NK-92 (cell line): ENCODE results near the gene SLC13A3.

Experiments used
- DNase-seq: peaks from one replicate; lab custom pipeline; 2025; ENCODE audit not compliant: unreplicated experiment; lab: John Stamatoyannopoulos, UW

Gene SLC13A3

DNA sequence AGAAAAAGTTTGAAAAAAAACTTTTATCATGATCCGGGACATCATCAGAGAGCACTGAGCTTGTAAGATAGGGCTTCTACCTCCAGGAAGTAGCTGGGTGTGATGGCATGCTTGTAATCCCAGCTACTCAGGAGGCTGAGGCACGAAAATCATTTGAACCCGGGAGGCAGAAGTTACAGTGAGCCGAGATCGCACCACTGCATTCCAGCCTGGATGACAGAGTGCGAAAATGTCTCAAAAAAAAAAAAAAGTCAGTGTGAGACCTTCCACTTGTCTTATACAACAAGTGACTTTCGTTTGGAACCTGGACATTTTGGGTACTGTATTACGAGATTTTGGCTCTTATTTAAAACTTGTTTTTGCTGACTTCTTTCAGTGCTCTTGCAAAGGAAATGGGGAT lies 5.9 kb upstream of the SLC13A3 start:
- DNase-seq, result no peak

DNA sequence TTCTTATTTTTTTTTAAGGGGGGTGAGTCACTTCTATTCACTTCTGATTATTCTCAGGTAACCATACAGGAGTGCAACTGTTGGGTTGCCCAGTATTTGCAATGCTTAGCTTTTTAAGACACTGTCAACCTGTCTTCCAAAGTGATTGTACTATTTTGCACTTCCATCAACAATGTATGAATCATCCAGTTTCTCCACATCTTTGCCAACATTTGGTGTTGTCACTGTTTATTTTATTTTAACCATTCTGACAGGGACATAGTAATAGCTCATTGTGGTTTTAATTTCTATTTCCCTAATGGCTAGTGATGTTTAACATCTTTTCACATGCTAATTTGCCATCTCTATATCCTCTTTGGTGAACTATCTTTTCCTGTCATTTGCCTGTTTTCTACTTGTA lies 1.4 kb upstream of the SLC13A3 start:
- no peak for DNase-seq

DNA sequence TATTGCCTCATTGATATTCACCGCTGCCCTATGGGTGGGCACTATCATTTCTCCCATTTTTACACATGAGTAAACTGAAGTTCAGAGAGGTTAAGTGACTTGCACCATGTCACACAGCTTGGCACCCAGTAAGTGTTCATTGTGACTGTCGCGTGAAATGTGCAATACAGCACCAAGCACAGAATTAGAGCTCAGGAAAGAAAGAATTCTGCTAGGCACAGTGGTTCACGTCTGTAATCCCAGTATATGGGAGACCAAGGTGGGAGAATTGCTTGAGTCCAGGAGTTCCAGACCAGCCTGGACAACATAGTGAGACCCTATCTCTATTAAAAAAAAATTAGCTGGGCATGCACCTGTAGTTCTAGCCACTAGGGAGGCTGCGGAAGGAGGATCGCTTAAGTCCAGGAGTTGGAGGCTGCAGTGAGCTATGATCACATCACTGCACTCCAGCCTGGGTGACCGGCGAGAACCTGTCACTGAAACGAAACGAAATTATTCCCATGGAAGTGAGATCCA lies 626 bp downstream of the SLC13A3 start:
- DNase-seq, result no peak

DNA sequence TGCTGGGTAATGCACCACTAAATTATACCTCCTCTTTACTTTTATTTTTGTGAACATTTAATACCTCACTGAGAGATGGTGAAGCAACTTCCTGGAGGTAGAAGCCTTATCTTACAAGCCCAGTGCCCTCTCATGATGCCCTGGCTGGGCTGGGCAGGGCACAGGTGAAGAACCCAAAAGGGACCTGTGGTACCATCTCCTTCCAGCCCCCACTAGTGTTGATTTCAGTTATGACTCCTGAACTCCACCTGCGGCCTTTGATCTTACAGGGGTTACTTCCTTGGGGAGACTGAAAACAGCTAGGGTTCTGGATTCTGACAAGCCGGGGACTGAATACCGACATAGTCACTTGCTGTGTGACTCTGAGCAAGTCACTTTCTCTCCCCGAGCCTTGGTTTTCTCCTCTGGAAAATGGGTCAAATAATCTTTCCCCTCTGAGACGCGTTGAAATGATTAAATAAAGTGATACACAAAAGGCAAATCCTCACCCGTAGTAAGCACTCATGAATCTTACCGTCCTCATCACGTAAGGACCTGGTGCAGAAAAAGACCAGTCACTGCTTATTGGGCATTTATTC lies 1.2 kb downstream of the SLC13A3 start:
- no peak for DNase-seq

DNA sequence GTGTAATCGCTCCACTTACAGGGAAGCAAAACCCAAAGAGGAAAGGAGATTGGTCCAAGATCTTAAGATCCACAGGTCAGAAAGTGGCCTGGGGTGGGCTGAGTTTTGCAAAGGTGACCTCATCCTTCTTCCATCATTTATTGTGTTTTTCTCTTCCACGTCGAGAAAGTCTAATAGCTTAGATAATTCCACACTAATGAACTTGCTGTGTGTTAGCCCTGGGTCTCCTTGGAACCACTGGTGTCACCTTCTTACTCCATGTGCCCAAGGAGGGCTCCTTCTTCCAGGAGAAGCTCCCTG lies 1.7 kb downstream of the SLC13A3 start:
- DNase-seq, result no peak

DNA sequence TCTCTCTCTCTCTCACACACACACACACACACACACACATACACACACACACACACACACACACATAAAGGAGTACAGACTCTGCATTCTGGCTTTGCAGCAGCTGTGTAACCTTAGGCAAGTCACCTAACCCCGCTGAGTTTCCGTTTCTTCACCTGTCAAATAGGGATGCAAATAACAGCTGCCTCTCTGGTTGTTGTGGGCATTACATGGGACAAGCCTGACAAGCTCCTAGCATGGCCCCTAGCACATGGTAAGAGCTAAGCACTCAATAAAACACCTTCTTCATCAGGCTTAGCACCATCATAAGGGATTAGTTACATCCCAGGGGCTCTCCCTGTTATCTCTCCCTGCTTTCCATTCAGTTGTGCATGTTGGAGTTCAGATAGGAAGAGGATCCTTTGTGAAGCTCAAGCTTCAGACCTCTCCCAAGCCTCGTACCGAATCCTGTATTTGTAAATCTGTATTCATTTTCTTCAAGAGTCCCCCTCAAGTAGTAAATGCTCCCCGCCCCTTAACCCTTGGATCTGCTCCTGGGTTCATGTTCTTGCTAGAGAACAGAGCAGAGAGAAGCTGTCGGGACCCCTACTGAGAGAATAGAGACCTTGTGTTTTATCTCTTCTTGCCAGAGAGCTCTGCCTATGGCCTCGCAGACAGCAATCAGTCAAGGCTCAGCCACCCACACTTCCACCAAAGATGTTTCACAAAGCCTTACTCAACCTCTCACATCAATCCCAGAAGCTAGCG lies 2.2 kb downstream of the SLC13A3 start:
- no peak for DNase-seq

DNA sequence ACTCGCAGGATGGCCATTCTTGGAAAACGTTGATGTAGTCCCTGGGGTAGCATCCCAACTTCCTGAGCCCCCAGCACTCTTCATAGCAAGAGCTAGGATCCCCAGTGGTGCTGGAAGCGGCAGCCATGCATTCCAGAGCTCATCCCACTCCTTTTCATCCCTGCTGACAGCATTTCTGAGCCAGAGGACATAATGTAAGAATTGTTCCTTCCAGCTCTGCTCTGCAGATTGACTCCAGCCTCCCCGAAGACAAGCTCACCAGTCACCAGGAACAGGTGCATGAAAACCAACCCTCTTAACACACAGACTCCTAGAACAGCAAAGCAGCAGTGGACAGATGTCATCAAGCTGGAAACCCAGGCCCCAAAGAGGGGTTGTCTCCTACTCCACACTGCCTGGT lies 3.8 kb downstream of the SLC13A3 start:
- no peak for DNase-seq

DNA sequence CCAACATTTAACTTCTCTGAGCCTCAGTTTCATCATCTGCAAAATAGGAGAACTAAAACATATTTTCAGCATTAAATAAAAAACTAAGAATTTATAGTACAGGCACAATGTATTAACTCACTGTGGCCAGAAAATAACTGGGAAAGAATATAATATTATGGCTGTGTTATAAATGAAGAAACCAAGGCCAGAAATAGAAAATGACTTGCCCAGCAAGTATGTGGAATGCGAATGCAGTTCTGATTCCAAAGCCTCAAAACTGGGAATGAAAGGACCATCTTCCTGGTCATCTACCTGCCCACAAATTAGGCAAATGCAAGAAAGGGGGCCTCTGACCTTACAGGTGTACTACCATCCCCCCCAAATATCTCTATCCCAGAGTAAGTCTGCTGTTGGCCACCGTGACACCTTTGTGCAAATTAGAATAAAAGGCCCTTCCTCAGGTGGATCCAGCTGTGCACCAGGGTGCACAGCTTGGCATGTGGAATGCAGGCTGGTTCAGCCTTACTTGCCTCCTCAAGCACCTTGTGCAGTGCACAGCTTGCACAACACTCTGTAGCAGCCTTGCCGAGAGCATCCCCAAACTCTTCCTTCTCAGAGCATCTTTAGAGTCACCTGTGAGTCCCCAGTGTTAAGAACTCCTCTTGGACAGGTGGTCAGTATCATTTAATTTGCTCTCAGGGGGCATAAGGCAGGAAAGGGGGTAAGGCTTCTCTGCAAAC lies 4.4 kb downstream of the SLC13A3 start:
- DNase-seq, result no peak

DNA sequence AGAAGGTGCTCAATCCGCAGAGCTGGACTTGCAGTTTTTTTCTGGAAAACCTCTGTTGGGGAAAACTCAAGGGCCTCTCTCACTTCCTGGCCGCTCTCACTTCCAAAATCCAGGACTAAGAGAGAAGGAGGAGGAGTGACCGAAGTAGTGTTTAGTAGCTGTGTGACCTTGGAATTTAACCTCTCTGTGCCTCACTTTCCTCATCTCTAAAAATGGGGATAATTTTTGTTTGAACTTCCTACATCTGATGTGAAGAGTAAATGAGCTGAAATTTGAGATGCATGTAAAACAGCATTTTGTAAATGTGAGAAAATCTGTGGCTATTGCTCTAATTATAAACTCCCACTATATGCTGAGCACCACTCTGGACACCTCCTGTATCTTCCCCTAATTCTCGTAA lies 5.1 kb downstream of the SLC13A3 start:
- DNase-seq, result no peak

DNA sequence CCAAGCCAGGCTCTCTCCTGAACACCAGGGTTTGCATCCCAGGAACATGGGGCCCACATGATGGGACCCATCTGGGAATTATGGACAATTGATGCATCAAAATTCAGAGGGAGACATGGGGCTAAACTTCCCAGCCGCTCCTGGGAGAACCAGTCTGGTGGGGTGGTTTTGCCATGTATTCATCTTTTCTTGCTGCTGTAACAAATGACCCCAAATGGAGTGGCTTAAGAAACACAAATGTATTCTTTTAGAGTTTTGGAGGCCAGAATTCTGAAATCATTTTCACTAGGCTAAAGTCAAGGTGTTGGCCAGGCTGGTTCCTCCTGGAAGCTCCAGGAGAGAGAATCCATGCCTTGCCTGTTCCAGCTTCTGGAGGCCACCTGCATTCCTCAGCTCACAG lies 6.5 kb downstream of the SLC13A3 start:
- no peak for DNase-seq

DNA sequence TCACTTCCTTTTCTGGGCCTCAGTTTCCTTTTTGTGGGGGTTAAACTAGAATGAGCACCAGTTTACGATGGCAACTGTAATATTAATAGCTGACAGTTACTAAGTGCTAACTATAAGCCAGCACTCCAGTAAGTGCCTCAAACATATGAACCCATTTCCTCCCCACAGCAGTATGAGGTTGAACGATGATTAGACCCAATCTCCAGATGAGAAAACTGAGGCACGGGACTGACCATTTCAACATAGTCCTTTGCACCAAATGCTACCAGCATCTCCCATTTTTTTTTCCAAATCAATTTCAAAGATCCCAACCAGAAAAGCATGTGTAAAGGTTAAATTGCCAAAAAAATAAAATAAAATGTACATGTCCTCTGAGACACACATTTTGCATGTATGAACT lies 7.1 kb downstream of the SLC13A3 start:
- DNase-seq, result no peak

DNA sequence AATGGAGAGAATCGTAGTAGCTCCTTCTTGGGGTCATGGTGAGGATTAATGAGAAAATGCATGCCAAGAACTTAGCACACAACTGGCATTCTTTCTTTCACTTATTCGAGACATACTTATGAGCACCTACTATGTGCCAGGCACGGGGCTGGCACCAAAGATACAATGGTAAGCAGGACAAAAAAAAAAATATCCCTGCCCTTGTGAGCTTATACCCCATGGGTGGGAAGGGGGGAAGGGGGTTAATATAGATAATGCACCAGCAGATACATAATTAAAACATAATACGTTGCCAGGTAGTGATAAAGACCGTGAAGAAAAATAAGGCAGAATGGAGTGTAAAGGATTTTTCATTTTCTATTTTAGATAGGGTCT lies 8.3 kb downstream of the SLC13A3 start:
- no peak for DNase-seq

DNA sequence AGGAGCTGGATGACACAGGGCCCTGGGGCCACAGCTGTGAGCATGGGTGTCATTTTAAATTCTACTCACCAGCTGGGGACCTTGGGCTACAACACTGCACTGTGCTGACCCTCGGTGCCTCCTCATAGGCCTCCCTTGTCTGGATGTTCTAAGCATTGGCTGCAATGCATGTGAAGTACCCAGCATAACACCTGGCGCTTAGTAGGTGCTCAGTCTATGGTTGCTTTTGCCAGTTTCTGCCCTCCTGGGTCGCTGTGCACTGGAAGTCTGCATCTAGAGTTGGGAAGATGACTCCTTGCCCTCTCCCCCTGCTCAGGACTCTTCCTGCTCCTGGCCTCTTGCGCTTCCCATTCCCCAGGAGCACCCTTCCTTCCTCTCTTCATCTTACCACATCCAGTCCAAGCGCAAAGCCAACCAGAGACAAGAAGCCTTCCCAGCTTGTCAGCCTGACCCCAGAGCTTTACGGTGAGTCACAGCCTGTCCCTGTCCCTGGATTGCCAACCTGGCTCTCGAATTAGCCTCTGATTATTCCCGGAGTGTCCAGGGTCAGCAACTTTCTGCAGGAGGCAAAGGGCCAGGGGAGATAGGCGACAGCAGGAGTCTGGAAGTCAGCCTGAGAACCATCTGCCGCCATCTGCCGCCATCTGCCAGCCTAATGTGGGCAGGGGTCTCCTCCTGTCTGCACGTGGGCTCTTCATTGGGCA lies 8.8 kb downstream of the SLC13A3 start:
- DNase-seq, result no peak

DNA sequence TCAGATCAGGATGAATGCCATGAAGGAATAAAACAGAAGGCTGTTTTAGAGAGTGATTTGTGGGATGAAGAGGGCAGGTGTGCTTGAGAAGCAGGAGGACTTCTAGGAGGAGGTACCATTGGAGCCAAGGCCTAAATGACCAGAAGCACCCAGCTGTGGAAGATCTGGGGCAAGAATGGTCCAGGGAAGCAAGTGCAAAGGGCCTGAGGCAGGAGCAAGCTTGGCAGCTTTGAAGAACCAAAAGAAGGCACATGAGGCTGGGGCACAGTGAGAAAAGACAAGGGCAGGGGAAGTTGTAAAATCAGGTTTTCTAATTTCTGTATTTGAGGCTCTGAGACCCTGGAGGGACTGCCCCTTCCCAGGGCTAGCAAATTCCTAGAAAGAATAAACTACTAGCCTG lies 9.8 kb downstream of the SLC13A3 start:
- no peak for DNase-seq

DNA sequence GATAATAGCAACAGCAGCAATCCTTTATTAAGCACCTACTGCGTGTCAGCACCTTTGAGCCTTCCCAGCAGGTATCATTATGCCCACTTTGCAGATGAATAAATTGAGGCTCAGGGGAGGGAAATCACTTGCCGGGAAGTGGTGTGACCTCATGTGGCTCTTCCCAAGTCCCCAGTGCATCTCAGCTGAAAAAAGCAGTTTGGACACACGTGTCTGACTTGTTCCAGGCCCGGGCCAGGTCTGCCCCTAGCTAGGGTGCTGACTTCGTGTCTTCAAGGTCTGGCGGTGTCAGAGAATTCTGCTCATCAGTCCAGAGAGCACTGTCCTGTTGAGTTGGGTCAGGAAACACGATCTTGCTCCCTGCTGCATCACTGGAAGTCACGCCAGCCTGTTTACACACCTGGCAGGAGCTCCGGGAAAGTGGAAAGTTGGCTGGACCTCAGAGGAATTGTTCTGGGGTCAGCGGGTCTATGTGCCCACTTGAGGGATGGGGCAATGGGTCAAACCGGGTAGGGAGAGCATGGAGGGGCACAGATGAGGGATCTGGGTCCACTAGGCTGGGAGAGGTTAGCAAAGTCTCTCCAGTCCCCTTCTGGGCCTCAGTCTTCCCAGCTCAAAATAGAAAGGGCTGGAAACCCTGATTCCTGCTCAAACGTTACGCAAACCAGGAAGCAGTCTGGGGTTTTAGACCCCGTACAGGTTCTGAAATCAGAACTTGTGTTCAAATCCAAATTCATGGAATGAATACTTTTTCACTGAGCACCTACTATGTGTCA lies 10.5 kb downstream of the SLC13A3 start:
- no peak for DNase-seq

DNA sequence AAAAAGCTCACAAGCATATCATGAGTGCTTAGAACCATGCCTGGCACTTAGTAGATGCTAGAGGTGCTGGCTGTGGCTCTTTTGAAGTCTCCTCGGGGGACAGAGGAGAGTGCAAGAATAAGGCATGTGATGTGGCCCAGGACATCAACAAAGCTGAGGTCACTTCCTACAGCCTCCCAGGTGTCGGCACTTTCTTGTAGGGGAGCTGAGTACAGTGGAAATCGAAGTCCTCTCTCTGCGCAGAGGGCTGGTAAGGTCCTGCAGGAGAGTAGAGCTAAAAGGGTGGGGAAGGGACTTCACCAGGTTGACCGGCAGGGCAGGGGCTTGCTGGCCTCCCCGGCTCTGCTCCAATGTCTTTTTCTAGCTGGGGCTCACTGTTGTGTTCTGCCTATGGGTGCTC lies 11.2 kb downstream of the SLC13A3 start:
- no peak for DNase-seq

DNA sequence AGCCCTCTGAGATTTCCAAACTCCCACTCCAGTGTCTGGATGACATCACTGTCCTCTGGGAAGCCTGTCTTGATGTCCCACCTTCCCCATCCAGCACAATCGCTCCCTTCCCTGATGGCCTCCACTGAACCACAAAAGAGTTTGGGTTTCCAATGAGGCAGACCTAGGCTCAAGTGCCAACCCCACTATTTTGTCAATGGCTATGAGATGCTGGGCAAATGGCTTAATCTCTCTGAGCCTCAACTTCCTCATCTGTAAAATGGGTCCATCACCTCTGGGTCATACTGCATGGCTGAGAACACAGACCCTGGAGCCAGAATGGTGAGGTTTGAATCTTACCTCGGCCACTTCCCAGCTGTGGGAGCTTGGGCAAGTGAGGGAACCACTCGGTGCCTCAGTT lies 11.7 kb downstream of the SLC13A3 start:
- DNase-seq, result no peak

DNA sequence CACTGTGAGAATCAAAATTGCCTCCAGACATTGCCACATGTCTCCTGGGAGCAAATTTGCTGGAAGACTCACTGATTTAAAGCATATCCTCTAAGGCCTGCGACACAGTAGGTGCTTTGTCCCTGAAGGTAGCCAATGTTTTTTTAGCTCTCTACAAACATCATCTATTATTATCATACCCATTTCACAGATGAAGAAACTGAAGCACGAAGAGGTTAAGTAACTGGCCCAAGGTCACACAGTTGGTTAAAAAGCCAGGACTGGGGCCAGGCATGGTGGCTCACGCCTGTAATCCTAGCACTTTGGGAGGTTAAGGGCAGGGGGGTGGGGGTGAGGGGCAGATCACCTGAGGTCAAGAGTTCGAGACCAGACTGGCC lies 12.4 kb downstream of the SLC13A3 start:
- no peak for DNase-seq

DNA sequence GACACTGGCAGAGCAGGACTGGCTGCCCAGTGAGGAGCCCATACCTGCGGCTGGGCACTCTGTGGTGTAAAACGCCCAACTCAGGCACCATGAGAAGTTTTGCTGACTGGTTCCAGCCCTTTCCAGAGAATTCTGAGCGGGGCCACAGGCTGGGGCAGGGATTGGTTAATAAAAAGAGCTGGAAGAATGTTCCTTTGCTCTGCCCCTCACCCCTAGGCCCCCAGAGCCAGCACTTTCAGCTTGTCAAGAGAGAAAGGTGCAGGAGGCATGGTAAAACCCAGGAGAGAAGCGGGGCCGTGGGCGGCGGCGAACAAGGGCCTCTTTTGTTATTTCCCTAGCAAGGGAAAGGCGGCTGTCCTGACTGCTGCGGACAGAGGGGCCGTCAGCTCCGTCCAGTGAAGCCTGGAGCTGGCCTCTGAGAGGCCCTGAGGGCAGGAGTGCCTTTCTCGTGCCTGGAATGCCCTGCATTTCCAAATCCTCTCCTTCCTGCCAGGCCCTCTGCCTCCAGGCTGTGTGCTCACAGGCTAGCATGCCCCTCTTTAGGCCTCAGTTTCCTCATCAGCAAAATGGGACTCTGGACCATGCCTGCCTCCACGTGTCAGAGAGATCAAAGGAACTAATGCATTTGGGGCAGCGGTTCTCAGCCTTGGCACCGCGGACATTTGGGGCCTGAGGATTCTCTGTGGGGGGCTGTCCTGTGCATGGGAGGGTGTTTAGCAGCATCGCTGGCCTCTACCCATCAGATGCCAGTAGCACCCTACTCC lies 12.9 kb downstream of the SLC13A3 start:
- DNase-seq, result no peak

DNA sequence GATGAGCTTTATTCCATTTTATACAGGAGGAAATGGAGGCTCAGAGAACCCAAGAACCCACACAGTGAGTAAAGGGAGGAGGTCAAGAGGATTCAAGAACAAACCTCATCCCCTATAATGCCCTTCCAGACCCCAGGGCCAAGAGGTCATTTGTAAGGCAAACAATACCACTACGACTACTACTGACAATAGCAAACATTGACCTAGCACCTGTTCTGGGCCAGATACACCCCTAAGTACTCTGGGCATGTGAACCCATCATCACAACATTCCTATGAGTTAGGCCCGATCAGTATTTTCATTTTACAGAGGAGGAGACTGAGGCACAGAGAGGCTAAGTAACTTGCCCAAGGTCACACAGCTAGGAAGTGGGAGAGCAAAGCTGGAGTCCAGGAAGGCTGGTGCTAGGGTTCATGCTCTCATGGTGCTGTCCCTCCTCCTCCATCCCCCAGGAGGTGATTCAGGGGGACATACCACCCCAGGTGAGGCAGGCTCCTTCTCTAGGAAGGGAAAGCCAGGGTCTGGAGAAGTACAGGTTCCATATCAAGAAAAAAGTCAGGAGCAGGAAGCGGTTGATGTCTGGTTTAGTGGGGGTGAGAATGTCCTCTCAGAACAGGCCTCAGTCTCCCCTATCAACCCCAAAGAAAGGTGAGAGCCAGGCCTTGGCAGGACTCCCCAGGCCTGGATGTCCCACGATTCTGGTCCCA lies 13.7 kb downstream of the SLC13A3 start:
- DNase-seq, result no peak
